ENCODE results near the gene CAPNS2.

The CAPNS2 gene

DNA sequence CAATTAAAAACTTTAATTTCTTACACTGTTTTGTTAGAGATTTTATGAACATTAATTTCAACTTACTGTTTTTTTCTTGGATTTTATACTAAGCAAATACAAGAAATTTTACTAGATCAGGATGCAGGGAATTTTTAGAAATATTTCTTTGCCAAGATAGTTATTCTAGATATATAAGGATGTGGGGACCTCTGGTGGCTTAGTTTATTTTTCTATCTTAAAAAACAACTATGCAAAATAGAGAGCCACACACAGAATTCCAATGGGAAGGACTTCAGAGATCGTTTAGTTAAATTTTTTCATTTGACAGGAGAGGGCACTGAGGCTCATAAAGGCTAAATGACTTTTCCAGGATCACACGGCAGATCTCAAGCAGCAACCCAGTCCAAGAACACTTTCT, 23.0 kb upstream of the CAPNS2 start:
- no peak for DNase-seq (ENCODE audit: low spot score)
- in situ Hi-C loops (cut with MboI; ENCODE audit: low pct_unique_long_range_greater_than_20kb, low sequenced_read_pairs, unreplicated experiment), result no loop called here
- TF ChIP-seq, protein P1, sequence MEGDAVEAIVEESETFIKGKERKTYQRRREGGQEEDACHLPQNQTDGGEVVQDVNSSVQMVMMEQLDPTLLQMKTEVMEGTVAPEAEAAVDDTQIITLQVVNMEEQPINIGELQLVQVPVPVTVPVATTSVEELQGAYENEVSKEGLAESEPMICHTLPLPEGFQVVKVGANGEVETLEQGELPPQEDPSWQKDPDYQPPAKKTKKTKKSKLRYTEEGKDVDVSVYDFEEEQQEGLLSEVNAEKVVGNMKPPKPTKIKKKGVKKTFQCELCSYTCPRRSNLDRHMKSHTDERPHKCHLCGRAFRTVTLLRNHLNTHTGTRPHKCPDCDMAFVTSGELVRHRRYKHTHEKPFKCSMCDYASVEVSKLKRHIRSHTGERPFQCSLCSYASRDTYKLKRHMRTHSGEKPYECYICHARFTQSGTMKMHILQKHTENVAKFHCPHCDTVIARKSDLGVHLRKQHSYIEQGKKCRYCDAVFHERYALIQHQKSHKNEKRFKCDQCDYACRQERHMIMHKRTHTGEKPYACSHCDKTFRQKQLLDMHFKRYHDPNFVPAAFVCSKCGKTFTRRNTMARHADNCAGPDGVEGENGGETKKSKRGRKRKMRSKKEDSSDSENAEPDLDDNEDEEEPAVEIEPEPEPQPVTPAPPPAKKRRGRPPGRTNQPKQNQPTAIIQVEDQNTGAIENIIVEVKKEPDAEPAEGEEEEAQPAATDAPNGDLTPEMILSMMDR (IDR thresholded peaks at IDR 0.05; ENCODE audit: extremely low read depth, insufficient read depth, missing control alignments), result no peak

DNA sequence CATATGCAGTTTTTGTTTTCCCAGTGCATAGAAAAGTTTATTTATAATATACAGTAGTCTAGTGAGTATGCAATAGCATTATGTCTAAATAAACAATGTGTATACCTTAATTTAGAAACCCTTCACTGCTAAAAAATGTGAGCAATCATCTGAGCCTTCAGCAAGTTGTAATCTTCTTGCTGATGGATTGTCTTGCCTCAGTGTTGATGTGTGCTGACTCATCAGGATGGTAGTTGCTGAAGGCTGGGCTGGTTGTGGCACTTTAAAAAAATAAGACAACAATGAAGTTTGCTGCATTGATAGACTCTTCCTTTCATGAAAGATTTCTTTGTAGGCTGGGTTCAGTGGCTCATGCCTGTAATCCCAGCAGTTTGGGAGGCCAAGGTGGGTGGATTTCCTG, 13.9 kb upstream of the CAPNS2 start:
- DNase-seq (ENCODE audit: low spot score), result no peak
- in situ Hi-C loops (cut with MboI; ENCODE audit: low pct_unique_long_range_greater_than_20kb, low sequenced_read_pairs, unreplicated experiment), result no loop called here
- TF ChIP-seq, protein P1 (IDR thresholded peaks at IDR 0.05; ENCODE audit: extremely low read depth, insufficient read depth, missing control alignments), result no peak

DNA sequence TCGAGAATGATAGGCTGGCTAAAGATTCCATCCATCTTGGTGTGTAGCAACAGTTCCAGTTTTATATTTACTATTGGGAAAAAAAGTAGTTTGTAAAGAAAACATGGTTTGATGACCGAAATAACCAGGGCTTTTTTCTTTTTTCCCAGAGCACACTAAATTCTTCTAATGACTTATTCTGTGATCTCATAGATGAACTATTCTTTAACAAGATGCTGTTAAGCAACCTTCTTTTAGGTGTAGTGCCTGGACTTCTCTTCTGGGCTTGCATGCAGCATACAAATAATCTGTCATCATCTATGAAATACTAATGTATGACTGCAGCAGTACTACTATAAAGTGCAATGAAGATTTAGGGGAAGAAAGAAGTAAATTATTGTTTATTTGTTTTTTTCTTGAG, 11.0 kb upstream of the CAPNS2 start:
- no peak for DNase-seq (ENCODE audit: low spot score)
- in situ Hi-C loops (cut with MboI; ENCODE audit: low pct_unique_long_range_greater_than_20kb, low sequenced_read_pairs, unreplicated experiment), result no loop called here
- TF ChIP-seq, protein P1 (IDR thresholded peaks at IDR 0.05; ENCODE audit: extremely low read depth, insufficient read depth, missing control alignments), result no peak

DNA sequence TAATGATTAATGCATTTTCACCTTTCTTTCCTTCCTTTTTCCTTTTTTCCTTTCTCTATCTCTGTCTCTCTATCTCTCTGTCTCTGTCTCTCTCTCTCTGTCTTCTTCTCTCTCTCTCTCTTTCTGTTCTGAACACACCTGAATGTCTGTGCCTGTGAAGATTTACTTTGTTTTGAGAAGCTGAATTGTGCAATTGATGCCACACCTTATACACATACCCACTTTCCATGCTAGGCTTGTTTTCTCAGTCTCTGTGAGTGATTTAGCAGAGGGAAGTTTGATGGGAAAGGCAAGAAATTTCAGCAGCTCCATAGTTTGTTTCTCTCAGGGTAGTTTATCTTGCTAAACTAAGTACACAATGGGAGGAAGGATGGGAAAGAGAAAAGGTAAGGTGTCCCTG, 9.3 kb upstream of the CAPNS2 start:
- no peak for DNase-seq (ENCODE audit: low spot score)
- TF ChIP-seq, protein P1 (IDR thresholded peaks at IDR 0.05; ENCODE audit: extremely low read depth, insufficient read depth, missing control alignments), result no peak
- in situ Hi-C loops (cut with MboI; ENCODE audit: low pct_unique_long_range_greater_than_20kb, low sequenced_read_pairs, unreplicated experiment), result no loop called here

DNA sequence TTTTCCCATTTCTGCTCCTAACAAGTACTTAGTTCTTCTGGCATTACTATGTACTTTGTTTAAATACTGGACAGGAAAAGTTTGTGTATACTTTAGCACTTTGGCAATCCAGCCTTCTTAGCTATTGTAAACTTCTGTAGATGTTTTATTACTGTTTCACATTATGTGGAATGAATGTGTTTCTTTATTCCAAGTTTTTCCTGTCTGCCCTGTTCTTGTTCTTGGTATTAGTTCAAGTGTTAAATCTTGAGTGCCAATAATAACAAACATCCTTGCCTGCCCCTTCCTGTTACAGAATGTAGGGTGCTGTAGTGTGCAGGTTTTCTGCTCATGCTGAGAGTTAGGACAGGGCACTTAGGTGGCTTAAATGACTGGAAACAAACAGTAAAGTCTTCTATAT, 7.3 kb upstream of the CAPNS2 start:
- no peak for DNase-seq (ENCODE audit: low spot score)
- in situ Hi-C loops (cut with MboI; ENCODE audit: low pct_unique_long_range_greater_than_20kb, low sequenced_read_pairs, unreplicated experiment), result no loop called here
- TF ChIP-seq, protein P1 (IDR thresholded peaks at IDR 0.05; ENCODE audit: extremely low read depth, insufficient read depth, missing control alignments), result no peak

DNA sequence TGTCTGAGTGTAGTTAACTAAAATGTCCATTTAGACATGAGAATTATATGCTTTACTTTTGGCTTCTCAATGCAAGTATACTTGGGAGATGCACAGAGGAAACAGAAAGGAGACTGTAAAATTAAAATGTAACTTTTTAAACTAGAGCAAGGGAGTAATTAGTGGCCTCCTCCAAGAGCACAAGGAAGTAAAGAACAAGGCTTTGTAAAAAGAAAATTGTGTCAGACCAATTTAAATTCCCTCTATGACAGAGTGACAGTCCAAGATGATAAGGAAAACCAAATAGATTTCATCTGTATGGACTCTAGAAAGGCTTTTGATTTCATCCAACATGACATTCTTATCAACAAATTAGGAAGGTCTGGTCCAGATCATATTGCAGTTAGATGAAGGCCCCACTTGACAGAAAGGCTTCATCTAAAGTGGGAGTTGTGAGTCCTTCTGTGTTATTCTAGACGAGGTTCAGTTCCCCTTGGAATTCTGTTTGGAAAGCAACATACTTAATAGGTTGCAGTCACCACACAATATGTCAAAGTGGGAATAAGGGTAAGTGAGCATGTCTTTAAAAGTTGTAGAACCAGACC, 6.5 kb upstream of the CAPNS2 start:
- TF ChIP-seq, protein P1 (IDR thresholded peaks at IDR 0.05; ENCODE audit: extremely low read depth, insufficient read depth, missing control alignments), result no peak
- in situ Hi-C loops (cut with MboI; ENCODE audit: low pct_unique_long_range_greater_than_20kb, low sequenced_read_pairs, unreplicated experiment), result no loop called here
- no peak for DNase-seq (ENCODE audit: low spot score)

Measured in GM13977 (cell line).